Stimulated activated CD4-positive, alpha-beta T cell treated with anti-CD3 and anti-CD28 coated beads, Interleukin-1b, Interleukin-23, amount 100 ng/mL, for 48 hours (primary cell): ENCODE data around the gene PCLAF.
"Not testable (repeated sequence)": the region's sequence is repeated elsewhere in the genome, so short reads cannot be mapped to it uniquely, and the experiment has no call there.

Source experiments
- DNase-seq: peaks from one replicate; pipeline ENCODE4 v3.0.0-alpha.2; 2020

The PCLAF gene

DNA sequence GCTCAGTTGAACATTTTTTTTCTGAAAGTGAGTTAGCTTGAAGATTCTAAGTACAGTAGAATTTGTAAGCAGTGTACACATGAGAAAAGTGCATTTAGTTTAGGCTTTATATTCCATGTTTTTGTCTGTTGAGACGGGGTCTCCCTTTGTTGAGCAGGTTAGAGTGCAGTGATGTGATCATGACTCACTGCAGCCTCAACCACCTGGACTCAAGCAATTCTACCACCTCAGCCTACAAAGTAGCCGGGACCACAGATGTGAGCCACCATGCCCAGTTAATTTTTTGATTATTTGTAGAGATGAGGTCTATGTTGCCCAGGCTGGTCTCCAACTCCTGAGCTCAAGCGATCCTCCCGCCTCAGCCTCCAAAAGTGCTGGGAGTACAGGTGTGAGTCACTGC, 20.0 kb downstream of the PCLAF start:
- no peak for DNase-seq

DNA sequence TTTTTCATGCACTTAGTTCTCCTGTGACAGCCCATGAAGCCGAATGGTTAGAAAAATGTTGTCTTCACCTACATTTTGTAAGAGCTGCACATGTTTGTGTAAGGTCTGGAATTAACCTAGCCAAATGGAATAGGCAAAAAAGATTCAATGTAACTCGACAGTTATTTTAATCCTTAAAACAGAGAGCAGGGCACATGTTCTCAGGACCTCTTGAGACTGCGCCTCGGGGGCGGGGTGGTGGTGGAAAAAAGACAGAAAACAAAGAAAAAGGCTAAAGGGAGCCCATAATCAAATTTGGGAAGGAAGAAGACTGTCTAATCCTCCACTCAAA, 24.6 kb downstream of the PCLAF start:
- no peak for DNase-seq

DNA sequence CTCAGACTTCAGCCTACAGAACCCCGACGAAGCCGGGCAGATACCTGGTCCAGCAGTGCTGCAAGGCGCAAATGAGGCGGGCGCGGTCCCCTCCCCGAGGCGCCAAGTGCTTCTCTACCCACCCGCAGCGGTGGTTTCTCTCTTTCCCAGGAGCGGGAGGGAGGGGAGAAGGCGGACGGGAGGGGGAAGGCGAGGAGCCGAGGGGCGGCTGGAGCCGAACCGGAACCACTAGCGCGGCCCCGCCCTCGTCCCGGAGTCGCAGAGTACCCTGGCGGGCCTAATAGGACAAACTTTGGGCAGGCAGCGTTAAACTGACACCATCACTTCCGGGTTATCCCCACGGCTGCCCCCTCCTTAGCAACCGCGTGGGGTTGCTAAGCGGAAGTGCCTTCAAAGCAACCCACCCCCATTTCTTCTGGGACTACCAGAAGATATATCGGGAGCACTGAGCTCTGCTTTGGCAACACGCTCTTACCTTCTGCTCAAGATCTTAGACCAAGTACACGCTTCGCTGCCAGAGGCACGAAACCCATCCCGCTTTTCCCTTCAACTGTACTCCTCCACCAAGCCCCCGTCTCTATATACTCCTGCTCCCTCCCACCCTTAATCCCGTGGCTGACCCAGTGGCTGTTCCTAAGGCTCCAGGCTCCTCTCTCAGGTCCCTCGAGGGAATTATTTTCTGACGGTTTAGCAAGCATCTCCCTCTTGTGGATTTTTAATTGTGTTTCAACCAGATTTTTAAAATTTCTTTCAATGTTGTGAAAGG, 25.1 kb downstream of the PCLAF start, which contains the start of gene CSNK1G1:
Gene CSNK1G1 (minus strand): TSS at position 230 of the 766 bp plus-strand sequence. CDS start 55,674 bp downstream, outside the sequence.
- peak; percentile 92 for DNase-seq

GRCh38 chr15:64355348-64355943, 25.8 kb downstream of the PCLAF start:
- peak; percentile 24 for DNase-seq

DNA sequence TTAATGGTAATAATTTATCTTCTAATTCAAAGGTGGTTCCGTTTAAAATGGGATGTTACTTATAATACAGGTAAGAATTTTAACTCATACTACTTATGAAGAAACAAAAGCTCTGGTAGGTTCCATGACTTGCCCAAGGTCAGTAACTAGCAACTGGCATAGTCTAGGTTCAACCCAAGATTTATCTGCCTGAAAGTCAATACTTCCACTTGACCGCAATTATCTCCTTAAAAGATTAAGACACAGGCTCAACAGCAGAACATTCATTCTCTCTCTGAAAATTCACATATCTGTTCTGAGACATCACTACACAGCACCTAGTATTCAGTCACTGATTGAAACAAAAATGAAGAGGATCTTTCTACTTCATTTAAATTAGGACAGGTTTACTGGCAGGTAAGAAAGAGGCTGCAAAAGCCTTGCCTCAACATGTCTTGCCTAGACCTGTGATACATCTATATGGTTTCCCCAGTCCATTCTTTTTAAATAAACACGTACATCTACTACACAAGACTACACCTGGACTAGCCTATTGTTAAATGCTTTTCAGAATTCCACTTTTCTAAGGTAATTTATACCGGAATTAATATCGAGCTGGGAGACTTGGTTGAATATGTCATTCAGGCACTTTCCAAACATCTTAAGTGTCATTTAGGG, 26.4 kb downstream of the PCLAF start:
- no peak for DNase-seq

DNA sequence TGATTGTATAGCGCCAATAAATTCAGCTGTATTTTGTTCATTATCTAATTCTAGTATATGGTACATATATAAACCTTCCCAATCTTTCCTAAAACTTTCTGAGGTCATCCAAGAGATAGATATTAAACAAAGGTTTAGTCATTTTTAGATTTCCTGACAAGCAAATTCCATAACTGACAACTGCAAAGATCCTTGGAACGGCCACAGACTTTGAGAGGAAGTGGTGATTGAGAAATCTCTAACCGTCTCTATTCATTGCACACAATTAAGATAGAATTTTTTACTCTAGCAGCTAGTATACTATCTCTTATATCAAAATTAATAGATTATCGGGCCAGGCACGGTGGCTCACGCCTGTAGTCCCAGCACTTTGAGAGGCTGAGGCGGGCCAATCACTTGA, 30.0 kb downstream of the PCLAF start:
- DNase-seq = no peak

GRCh38 chr15:64349375-64349774, 31.9 kb downstream of the PCLAF start:
- DNase-seq = no peak

- no peak for DNase-seq
These were observed 32.8 kb downstream of the PCLAF start for GRCh38 chr15:64348455-64348854.

GRCh38 chr15:64346242-64346641, 35.0 kb downstream of the PCLAF start:
- DNase-seq = not testable (repeated sequence)

GRCh38 chr15:64344651-64345294, 36.5 kb downstream of the PCLAF start:
- no peak for DNase-seq

GRCh38 chr15:64343841-64344240, 37.4 kb downstream of the PCLAF start:
- no peak for DNase-seq

- no peak for DNase-seq
These were observed 38.0 kb downstream of the PCLAF start for GRCh38 chr15:64343222-64343621.

DNA sequence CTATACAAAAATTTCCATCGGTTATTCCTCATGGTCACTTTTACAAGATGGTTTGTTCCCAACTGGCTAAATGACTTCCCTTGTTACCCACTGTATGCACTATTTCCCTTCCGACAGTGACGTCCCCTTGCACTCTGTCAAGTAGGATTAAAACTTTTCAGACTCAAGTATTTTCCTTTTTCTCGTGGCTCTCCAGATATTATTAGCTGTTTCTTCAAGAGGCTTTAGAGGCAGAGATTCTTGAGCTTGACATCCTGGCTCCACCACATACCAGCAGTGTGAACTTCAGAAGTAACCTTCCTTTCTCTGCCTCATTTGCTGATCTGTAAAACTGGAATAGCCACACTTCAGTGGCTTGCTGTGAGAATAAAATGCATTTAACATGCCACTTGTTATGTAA, 39.3 kb downstream of the PCLAF start:
- DNase-seq = no peak

GRCh38 chr15:64340355-64340754, 40.9 kb downstream of the PCLAF start:
- DNase-seq = no peak

DNA sequence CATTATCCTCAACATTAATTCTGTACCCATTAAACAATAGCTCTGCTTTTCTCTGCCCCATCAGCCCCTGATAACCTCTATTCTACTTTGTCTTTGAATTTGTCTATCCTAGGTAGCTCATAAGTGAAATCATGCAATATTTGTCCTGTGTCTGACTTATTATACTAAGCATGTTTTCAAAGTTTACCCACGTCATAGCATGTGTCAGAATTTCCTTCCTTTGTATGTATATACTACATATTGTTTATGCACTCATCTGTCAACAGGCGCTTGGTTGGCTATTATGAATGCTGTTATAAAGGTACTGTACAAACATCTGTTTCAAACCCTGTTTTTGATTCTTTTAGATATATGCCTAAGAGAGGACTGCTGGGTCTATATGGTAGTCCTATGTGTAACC, 43.5 kb downstream of the PCLAF start:
- no peak for DNase-seq

DNA sequence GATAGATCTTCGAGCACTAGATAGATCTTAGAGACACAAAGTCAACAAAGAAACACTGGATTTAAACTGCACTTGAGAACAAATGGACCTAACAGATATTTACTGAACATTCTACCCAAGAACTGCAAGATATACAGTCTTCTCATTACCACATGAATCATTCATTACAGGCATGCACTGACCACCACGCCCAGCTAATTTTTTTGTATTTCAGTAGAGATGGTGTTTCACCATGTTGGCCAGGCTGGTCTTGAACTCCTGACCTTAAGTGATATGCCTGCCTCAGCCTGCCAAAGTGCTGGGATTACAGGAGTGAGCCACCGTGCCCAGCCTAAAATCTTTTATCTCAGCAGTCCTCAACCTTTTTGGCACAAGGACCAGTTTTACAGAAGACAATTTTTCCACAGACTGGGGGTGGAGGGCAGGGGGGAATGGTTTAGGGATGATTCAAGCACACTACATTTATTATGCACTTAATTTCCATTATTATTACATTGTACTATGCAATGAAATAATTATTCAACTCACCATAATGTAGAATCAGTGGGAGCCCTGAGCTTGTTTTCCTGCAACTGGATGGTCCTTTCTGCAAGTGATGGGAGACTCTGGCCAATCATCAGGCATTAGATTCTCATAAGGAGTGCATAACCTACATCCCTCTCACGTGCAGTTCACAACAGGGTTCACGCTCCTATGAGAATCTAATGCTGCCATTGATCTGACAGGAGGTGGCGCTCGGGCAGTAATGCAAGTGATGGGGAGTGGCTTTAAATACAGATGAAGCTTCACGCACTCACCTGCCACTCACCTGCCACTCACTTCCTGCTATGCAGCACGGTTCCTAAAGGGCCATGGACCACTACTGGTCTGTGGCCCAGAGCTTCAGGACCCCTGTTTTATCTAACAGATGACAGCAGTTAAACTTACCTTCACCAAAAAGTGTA, 47.0 kb downstream of the PCLAF start:
- peak; percentile 24 for DNase-seq

GRCh38 chr15:64333516-64333915, 47.7 kb downstream of the PCLAF start:
- DNase-seq = no peak

- not testable (repeated sequence) for DNase-seq
These were observed 49.6 kb downstream of the PCLAF start for GRCh38 chr15:64331668-64332067.

DNA sequence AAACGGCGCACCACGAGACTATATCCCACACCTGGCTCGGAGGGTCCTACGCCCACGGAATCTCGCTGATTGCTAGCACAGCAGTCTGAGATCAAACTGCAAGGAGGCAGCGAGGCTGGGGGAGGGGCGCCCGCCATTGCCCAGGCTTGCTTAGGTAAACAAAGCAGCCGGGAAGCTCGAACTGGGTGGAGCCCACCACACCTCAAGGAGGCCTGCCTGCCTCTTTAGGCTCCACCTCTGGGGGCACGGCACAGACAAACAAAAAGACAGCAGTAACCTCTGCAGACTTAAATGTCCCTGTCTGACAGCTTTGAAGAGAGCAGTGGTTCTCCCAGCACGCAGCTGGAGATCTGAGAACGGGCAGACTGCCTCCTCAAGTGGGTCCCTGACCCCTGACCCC, 54.3 kb downstream of the PCLAF start:
- not testable (repeated sequence) for DNase-seq

- not testable (repeated sequence) for DNase-seq
These were observed 54.8 kb downstream of the PCLAF start for GRCh38 chr15:64326458-64326857.

DNA sequence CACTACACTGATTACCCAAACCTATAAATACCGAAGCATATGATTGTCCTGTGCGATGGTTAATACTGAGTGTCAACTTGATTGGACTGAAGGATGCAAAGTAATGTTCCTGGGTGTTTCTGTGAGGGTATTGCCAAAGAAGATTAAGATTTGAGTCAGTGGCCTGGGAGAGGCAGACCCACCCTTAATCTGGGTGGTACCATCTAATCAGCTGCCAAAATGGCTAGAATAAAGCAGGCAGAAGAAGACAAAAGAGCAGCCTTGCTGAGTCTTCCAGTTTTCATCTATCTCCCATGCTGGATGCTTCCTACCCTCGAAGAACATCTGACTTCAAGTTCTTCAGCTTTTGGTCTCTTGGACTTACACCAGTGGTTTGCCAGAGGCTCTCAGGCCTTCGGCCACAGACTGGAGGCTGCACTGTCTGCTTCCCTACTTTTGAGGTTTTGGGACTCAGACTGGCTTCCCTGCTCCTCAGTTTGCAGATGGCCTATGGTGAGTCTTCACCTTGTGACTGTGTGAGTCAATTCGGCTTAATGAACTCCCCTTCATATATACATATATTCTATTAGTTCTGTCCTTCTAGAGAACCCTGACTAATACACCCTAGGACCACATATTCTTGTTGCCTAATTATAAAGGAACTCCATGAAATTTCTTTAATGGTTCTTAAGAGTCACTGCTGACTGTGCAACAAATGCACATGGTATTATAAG, 56.9 kb downstream of the PCLAF start:
- no peak for DNase-seq

GRCh38 chr15:64315216-64315615, 66.0 kb downstream of the PCLAF start:
- DNase-seq = no peak
